ENCODE measurements around the gene ACAP2. TPM values are rescaled to one million over a fixed set of nuclear protein-coding genes. Genes with fewer than 3 reads are reported as not detected.
"Not testable (repeated sequence)": the region's sequence is repeated elsewhere in the genome, so short reads cannot be mapped to it uniquely, and the experiment has no call there.

Gene ACAP2
- total and polyA plus RNA-seq, 2 donors (not counting 1 experiment from before 2014, with no cell fraction given) = 33.7 to 86.5 TPM

DNA sequence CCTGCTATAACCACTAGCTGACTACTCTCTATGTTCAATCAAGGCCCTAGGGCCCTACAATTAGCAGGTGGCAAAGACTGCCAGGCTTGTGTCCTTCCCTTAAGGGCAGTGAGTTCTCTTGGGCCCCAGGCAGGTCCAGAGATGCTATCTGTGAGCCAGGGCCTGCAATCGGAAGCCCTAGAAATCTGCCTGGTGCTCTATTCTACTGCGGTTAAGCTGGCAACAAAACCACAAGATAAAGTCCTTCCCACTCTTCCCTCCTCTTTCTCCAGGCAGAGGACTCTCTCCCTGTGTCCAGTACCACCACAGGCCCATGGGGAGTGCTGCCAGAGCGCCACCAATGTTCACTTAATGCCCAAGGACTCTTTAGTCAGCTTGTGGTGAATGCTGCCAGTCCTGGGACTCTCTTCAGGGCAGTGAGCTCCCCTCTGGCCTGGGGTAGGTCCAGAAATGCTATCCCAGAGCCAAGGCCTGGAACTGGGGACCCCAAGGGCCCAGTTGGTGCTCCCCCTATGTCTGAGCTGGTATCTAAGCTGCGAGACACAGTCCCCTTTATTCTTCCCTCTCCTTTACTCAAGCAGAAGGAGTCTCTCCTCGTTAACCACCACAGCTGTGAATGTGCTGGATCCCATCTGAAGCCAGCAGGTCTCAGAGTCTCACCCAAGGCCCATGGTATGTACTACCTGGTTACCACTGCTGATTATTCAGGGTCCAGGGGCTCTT, 206.6 kb downstream of the ACAP2 start:
- Histone ChIP-seq H3K4me2 (ENCODE audit: extremely low read depth, insufficient read depth, low read length) (no peak overlapping the region), H3K27ac (ENCODE audit: insufficient read depth, low read length) (no peak overlapping the region), H4K20me1 (ENCODE audit: control insufficient read depth, extremely low read depth, insufficient read depth, low read length) (no peaks in the 10 kb centered on the region), H3K79me2 (ENCODE audit: control insufficient read depth, insufficient read depth, low read length) (no peaks in the 10 kb centered on the region), H2AFZ (ENCODE audit: low read length) (no peak overlapping the region), H3K9ac (ENCODE audit: insufficient read depth, low read length) (no peak overlapping the region), H3K9me3 (ENCODE audit: control insufficient read depth, insufficient read depth, low read depth, low read length) (no peaks in the 10 kb centered on the region), H3K4me3 (replicated peaks in 1 of 4; ENCODE audit: control extremely low read depth in 1 of 4, insufficient read depth in 1 of 4, low read depth in 3 of 4, low read length in 4 of 4) (no peak overlapping the region), H3K4me1 (ENCODE audit: control insufficient read depth, extremely low read depth, insufficient read depth, low read length) (peaks cover 2% of the 10 kb centered on the region), H3K36me3 (ENCODE audit: control insufficient read depth, insufficient read depth, low read length) (no peaks in the 10 kb centered on the region), H3K27me3 (ENCODE audit: control insufficient read depth, insufficient read depth, low read length) (no peaks in the 10 kb centered on the region)
- DNase-seq (ENCODE audit: low read depth in 2 of 2) = no peak
- no peak for TF ChIP-seq CTCF (conservative IDR thresholded peaks at IDR 0.05 in 1 of 2, IDR thresholded peaks at IDR 0.05 in 1 of 2; ENCODE audit: low read depth in 1 of 2, low read length in 2 of 2)

- Histone ChIP-seq H3K4me2 (ENCODE audit: extremely low read depth, insufficient read depth, low read length) (no peak overlapping the region), H3K79me2 (ENCODE audit: control insufficient read depth, insufficient read depth, low read length) (no peaks in the 10 kb centered on the region), H3K27ac (ENCODE audit: insufficient read depth, low read length) (no peak overlapping the region), H3K36me3 (ENCODE audit: control insufficient read depth, insufficient read depth, low read length) (no peaks in the 10 kb centered on the region), H3K9me3 (ENCODE audit: control insufficient read depth, insufficient read depth, low read depth, low read length) (no peaks in the 10 kb centered on the region), H3K27me3 (ENCODE audit: control insufficient read depth, insufficient read depth, low read length) (no peaks in the 10 kb centered on the region), H2AFZ (ENCODE audit: low read length) (no peak overlapping the region), H3K9ac (ENCODE audit: insufficient read depth, low read length) (no peak overlapping the region), H4K20me1 (ENCODE audit: control insufficient read depth, extremely low read depth, insufficient read depth, low read length) (no peaks in the 10 kb centered on the region), H3K4me1 (ENCODE audit: control insufficient read depth, extremely low read depth, insufficient read depth, low read length) (no peaks in the 10 kb centered on the region), H3K4me3 (replicated peaks in 1 of 4; ENCODE audit: control extremely low read depth in 1 of 4, insufficient read depth in 1 of 4, low read depth in 3 of 4, low read length in 4 of 4) (no peak overlapping the region)
- TF ChIP-seq CTCF (conservative IDR thresholded peaks at IDR 0.05 in 1 of 2, IDR thresholded peaks at IDR 0.05 in 1 of 2; ENCODE audit: low read depth in 1 of 2, low read length in 2 of 2) = no peak
- TF ChIP-seq EZH2 (IDR thresholded peaks at IDR 0.05; ENCODE audit: low read length, missing control alignments) = no peak
- no peak for DNase-seq (ENCODE audit: low read depth in 2 of 2)
Observed at GRCh38 chr3:195230244-195230643, 212.6 kb downstream of the ACAP2 start.

- H2AFZ ChIP-seq (ENCODE audit: low read length); H3K4me1 ChIP-seq (ENCODE audit: control insufficient read depth, extremely low read depth, insufficient read depth, low read length); H3K27me3 ChIP-seq (ENCODE audit: control insufficient read depth, insufficient read depth, low read length); DNase-seq (ENCODE audit: low read depth in 2 of 2); H3K27ac ChIP-seq (ENCODE audit: insufficient read depth, low read length); H3K79me2 ChIP-seq (ENCODE audit: control insufficient read depth, insufficient read depth, low read length); H3K36me3 ChIP-seq (ENCODE audit: control insufficient read depth, insufficient read depth, low read length); H4K20me1 ChIP-seq (ENCODE audit: control insufficient read depth, extremely low read depth, insufficient read depth, low read length); H3K9me3 ChIP-seq (ENCODE audit: control insufficient read depth, insufficient read depth, low read depth, low read length); H3K4me2 ChIP-seq (ENCODE audit: extremely low read depth, insufficient read depth, low read length); H3K9ac ChIP-seq (ENCODE audit: insufficient read depth, low read length); H3K4me3 ChIP-seq (replicated peaks in 1 of 4; ENCODE audit: control extremely low read depth in 1 of 4, insufficient read depth in 1 of 4, low read depth in 3 of 4, low read length in 4 of 4): not testable (repeated sequence)
Observed at GRCh38 chr3:195228886-195229285, 213.9 kb downstream of the ACAP2 start.

Measured in fibroblast of lung (primary cell).